ENCODE measurements around the gene SHKBP1.

Gene SHKBP1

DNA sequence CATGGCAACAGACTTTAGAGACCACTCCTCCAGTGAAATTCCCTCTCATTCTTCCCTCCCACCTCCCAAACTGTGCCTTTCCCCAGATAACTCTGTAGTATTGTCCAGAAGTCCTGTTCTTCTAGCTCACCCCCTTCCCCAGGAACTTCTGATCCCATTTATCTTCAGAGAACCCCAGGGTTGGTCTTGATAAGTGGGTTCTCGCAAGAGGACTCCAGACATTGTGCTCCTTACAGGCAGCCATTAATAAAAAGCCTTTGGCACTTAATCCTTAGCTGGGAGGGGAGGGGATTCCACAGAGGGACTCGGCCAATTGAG lies 26.4 kb downstream of the SHKBP1 start:
- DNase-seq (ENCODE audit: low spot score), result no peak

DNA sequence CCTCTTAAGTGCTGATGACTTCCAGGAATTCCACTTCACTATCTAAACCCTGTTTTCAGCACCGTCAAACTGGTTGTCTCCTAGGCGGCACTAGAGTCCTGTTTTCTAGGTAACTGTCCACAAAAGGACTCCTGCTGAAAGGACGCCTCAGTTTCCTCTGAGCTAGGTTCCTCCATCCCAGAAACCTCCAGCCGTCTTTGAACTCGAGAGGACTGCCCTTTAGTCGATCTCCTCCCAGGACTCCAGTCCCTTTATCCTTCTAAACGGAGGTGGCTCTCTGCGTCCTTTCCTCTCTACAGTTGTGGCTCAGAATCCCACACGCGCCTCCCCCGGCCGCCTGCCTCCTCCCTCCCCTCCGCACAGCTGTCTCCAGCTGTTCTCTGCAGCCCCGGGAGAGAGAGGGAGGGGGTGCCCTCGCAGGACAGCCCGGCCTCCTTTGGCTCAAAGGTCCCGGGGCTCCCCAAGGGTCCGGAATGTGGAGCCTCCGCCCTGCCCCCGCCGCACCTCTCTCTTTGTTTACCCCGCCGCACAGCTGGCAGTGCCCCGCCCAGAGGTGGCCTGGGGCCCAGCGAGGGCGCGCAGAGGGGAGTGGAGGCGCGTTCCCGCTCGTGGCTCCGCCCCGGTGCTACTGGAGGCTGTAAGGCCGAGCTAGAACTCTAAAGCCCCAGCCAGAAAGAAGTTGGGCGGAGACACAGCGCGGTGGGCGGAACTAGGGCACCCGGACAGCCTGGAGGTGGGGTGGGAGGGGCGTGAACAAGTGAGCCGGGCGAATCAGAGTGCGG lies 26.9 kb downstream of the SHKBP1 start:
- DNase-seq (ENCODE audit: low spot score), result peak; percentile 97

DNA sequence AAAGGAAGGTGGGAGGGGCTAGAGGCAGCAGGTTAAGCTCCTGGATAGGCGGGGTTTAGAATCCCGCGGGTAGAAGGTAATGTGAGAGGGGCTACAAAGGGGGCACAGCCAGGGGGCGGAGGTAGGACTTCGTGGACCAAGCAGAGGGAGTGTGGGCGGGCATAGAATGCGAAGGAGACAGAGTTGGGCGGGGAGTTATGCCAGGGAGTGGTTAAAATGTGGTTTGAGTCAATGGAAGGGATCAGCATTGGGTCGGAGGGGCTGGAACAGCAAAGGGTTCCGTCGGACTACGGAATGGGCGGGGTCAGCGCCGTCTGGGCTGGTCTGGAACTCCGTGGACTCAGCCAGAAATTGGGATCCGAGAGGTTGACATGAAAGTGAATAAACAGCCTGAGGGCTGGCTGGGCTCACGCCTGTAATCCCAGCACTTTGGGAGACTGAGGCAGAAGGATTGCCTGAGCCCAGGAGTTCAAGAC lies 27.5 kb downstream of the SHKBP1 start:
- DNase-seq (ENCODE audit: low spot score), result no peak

DNA sequence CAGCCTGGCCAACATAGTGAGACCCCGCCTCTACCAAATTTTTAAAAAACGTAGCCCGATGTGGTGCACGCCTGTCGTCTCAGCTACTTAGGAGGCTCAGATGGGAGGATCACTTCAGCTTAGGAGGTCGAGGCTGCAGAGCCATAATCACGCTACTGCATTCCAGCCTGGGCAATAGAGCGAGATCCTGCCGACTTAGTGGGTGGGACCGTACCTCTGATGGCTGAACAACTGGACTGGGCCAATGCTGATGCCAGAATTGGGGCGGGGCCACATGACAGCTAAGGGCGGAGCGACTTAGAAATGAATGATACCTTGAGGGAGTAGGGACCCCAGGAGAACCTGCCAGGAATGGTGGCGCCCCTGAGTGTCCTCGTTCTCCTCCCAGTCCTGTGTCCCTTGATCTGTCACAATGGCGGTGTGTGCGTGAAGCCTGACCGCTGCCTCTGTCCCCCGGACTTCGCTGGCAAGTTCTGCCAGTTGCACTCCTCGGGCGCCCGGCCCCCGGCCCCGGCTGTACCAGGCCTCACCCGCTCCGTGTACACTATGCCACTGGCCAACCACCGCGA lies 28.1 kb downstream of the SHKBP1 start:
- peak; percentile 13 for DNase-seq (ENCODE audit: low spot score)

DNA sequence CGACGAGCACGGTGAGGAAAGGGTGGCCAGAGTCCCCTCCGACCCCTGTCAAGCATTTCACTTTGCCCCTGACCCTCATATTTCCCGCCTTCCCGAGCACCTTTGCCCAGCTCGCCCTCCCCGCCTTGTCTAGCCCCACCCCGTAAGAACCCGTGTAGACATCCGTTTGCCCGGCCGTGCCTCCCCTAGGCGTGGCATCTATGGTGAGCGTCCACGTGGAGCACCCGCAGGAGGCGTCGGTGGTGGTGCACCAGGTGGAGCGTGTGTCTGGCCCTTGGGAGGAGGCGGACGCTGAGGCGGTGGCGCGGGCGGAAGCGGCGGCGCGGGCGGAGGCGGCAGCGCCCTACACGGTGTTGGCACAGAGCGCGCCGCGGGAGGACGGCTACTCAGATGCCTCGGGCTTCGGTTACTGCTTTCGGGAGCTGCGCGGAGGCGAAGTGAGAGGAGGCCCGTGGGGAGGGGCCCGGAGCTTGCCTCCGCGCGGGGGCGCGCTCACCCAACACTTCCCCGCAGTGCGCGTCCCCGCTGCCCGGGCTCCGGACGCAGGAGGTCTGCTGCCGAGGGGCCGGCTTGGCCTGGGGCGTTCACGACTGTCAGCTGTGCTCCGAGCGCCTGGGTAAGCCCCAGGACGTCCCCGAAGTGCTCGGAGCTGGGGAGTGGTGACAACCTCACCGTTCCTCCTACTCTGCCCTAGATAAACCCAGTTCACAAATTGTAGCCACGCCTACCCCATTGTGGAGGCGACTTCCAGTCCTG lies 28.7 kb downstream of the SHKBP1 start:
- peak; percentile 90 for DNase-seq (ENCODE audit: low spot score)

DNA sequence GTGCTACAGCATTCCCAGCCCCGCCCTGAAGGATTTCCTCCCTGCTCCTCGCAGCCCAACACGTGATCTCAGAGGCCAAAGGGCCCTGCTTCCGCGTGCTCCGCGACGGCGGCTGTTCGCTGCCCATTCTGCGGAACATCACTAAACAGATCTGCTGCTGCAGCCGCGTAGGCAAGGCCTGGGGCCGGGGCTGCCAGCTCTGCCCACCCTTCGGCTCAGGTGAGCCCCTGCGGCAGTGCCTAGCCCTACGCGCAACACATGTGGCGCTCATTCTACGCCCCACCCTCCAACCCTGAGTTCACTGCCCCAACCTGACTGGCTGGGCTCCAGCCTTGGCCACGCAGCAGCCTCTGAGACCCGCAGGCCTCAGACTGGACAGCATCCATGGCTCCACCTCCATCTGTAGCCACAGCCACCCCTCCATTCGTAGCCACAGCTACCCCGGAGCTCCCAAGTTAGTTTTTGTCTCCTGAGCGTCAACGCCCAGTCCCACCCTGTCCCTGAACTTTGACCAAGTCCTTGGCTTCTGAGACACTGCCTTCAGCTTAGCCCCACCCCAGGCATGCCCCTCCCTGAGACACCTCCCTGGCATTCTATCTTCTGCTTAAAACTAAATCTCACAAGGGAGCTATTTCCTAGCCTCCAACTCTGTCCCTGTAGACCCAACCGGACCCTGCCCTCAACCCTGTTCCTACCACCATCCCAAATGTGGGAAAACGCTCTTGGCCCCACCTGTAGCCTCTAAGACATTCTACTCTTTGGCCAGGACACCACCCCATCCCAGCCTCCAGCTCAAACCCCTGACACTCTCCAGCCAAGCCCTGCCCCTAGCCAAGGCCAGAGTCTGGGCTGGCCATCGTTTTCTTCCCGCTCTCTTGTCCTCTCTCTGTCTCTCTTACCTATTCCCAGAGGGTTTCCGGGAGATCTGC lies 30.9 kb downstream of the SHKBP1 start:
- DNase-seq (ENCODE audit: low spot score), result no peak

DNA sequence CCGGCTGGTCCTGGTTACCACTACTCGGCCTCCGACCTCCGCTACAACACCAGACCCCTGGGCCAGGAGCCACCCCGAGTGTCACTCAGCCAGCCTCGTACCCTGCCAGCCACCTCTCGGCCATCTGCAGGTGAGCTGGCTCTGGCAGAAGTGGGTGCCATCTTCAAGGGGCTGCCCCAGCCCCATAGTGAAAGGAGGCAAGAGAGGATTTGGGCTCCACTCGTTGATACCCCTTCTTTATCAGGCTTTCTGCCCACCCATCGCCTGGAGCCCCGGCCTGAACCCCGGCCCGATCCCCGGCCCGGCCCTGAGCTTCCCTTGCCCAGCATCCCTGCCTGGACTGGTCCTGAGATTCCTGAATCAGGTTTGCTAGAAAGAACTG lies 31.6 kb downstream of the SHKBP1 start:
- DNase-seq (ENCODE audit: low spot score), result no peak

DNA sequence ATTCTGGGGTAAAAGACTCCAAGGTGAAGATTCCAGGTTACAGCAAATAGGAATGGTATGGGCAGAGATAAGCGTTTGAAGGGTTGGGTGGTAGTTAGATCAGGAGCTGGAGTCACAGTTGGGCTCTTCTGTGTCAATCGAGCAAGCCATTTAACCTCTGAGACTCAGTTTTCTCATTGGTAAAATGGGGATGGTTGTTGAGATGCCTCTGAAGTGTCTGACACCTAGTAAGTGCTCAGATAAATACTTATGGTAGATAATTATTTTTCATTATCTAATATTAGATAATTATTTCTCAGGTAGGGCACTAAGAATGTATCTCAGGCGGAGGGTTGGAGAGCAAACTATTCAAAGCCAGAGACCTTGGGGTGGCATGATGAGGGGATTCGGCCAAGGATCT lies 32.3 kb downstream of the SHKBP1 start:
- DNase-seq (ENCODE audit: low spot score), result no peak

DNA sequence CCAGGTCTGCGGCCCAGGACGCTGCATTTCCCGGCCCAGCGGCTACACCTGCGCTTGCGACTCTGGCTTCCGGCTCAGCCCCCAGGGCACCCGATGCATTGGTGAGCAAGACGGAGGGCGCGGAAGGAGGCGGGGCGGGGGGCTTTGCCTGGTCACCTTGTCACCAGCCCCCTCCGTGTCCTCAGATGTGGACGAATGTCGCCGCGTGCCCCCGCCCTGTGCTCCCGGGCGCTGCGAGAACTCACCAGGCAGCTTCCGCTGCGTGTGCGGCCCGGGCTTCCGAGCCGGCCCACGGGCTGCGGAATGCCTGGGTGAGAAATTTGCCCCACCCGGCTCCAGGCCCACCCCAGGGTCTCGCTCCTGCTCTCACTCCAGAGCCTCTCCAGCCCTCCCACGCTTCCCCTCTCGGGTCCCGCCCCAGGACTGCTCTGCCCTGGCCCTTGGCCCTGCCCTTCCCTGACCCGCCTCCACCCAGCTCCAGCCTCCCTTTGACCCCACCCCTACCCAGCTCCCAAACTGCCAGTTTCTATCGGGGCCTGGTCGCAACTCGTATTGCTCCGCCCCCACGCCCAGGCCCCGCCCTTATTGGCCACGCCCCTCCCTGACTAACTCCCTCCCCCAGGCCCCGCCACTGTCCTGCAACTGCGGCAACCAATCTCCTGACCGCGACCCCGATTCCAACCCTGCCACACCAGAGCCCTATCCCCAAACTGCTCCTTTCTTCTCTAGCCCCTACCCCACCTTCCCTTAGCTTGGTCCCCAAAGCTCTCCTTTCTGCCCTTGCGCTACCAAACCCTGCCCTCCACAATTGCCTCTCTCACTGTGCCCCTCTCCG lies 33.1 kb downstream of the SHKBP1 start:
- DNase-seq (ENCODE audit: low spot score), result peak; percentile 84

DNA sequence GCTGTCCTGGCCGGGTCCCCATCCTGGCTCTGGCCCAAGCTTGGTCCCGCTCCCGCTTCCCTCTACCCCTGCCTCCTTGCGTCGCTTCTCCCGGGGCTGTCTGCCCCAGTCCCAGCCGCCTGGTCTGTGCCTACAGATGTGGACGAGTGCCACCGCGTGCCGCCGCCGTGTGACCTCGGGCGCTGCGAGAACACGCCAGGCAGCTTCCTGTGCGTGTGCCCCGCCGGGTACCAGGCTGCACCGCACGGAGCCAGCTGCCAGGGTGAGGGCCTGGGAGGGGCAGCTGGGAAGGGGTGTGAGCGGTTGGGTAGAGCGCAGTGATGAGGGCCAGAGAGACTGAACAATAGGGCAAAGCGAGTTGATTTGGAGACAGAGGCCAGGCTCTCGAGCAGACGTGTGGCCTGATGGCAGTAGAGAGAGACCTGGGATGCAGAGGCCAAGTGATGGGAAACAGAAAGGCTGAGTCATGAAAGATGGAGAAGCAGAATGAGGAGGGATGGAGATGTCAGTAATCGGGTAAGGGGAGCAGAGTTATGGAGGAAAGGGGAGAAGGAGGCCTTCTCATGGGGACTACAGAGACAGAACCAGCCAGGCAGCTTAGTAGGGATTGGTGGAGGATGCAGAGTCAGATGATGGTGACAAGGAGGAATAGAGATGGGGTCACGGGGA lies 33.9 kb downstream of the SHKBP1 start:
- DNase-seq (ENCODE audit: low spot score), result no peak

DNA sequence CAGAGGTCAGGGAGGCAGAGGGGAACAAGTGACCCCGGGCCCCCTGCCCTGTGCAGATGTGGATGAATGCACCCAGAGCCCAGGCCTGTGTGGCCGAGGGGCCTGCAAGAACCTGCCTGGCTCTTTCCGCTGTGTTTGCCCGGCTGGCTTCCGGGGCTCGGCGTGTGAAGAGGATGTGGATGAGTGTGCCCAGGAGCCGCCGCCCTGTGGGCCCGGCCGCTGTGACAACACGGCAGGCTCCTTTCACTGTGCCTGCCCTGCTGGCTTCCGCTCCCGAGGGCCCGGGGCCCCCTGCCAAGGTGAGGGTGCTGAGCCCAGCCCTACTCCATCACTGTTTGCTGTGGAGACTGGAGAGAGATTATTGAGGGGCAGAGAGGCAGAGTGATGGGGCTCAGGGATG lies 34.4 kb downstream of the SHKBP1 start:
- DNase-seq (ENCODE audit: low spot score), result no peak

DNA sequence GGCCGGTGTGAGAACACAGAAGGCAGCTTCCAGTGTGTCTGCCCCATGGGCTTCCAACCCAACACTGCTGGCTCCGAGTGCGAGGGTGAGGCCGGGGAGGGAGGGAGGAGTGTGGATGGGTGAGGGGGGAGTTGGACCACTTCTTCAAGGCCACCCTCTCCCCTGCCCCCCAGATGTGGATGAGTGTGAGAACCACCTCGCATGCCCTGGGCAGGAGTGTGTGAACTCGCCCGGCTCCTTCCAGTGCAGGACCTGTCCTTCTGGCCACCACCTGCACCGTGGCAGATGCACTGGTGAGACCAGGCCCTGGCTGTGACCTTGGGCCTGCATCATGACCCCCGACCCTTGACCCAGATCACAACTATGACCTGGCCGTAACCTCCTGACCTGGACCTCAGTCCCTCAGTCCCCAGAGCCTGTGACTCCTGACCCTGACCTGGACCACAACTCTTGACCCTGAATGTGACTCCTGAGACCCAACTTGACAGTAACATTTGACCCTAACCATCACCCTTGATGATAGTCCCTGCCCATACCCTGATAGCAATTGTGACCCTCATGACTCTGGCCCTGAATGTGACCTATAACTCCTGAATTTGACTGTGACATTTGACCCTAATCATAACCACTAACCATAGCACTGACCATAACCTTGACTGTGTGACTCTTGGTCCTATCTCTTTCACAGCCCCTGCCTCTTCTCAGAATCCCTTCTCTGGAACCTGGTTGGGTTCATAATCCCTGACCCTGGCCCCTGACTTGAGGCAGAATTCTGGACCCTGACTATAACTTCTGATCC lies 35.4 kb downstream of the SHKBP1 start:
- no peak for DNase-seq (ENCODE audit: low spot score)

DNA sequence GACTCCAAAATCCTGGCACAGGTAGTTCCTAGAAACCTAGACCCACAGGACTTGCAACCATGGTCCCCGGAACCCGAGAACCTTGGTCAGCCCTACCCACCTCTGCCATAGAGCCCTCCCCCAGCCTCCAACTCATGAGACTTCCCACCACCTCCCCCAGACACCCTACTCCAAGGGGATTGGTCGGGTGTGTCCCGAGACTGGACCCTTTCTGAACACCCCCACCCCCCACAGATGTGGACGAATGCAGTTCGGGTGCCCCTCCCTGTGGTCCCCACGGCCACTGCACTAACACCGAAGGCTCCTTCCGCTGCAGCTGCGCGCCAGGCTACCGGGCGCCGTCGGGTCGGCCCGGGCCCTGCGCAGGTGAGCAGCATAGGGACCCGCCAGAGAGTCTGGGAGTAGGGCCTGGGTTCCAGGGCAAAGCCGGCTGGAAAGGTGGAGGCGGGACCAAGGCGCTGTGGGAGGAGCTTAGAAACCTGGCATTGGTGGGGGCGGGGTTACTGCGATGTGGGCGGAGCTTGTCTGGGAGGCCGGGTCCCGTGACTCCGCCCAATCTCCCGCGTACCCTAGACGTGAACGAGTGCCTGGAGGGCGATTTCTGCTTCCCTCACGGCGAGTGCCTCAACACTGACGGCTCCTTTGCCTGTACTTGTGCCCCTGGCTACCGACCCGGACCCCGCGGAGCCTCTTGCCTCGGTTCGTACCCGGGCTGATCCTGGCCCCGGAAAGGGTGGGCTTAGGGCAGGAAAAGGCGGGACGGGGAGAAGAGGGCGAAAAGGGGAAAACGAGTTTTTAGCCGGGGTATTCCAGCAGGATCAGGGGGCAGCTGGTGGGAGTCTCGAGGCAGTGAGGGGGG lies 36.4 kb downstream of the SHKBP1 start:
- DNase-seq (ENCODE audit: low spot score), result no peak

DNA sequence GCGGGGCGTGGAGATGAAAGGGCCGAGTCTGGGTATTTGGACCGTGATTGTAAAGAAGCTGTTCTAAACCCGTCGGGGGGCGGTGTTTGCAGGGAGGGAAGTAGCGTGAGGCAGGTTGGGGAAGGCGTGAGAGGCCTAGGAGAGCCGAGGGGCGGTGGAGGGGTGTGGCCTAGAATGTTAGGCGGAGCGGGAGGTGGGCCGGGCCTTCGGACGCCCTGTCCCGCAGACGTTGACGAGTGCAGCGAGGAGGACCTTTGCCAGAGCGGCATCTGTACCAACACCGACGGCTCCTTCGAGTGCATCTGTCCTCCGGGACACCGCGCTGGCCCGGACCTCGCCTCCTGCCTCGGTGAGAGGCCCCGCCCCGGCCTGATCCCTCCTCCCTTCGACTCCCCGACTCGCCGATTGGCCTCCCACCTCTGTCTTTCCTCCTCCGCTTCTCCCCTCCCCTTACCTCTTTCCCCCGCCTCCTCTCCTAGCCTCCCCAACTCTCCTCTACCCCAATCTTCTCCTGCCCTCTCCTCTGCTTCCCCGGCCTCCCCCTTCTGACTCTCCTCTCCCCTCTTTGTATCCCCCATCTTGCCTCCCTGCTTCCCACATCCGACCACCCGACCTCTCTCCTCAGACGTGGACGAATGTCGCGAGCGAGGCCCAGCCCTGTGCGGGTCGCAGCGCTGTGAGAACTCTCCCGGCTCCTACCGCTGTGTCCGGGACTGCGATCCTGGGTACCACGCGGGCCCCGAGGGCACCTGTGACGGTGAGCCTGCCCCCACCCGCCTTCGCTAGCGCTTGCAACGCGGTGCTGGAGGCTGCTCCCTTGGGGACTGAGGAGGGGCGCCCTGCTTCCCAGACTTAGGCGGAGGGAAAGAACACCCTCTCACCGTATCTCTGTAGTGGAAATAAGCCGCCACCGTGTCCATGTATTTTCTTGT lies 37.3 kb downstream of the SHKBP1 start:
- peak; percentile 10 for DNase-seq (ENCODE audit: low spot score)

DNA sequence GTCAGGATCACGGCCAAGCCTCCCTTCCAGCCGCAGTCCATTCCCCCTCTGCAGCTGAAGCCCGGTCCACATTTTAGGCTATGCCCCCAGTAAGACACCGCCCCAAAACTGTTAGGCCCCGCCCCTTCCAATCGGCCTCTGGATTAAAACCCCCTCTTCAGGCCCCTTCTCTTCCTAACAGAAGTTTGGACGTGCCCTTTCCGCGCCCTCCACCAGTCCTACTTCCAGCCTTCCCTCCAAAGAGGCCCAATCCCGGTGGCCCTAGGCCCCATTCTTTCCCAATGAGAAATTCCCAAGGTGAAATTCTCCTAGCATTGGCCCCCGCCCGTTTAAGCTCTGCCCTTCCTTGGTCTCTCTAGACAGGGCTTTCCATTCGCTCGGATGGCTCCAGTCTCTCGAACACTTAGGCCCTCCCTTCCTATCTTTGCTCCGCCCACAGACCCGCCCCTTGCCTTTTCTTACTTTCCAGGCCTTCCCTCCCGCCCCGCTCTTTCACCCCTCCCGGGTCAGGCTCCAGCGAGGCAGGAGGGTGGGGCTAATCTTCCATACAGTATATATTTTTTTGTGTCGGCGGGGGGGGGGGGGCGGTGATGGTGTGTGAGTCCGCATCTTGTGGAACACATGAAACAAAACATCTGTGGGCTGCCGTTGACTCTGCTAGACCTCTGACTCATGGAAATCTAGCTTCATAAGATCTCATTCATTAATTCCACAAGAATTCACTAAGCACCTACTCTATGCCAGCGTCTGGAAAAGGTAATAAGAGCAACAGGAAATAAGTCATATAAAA lies 38.1 kb downstream of the SHKBP1 start:
- peak; percentile 70 for DNase-seq (ENCODE audit: low spot score)

DNA sequence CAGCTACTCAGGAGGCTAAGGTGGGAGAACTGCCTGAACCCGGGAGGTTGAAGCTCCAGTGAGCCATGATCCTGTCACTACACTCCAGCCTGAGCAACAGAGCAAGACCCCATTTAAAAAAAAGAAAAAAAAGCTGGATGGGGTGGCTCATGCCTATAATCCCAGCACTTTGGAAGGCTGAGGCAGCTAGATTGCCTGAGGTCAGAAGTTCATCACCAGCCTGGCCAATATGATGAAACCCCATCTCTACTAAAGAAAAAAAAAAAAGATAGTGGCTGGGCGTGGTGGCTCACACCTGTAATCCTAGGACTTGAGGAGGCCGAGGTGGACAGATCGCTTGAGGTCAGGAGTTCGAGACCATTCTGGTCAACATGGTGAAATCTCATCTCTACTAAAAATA lies 39.5 kb downstream of the SHKBP1 start:
- DNase-seq (ENCODE audit: low spot score), result no peak

DNA sequence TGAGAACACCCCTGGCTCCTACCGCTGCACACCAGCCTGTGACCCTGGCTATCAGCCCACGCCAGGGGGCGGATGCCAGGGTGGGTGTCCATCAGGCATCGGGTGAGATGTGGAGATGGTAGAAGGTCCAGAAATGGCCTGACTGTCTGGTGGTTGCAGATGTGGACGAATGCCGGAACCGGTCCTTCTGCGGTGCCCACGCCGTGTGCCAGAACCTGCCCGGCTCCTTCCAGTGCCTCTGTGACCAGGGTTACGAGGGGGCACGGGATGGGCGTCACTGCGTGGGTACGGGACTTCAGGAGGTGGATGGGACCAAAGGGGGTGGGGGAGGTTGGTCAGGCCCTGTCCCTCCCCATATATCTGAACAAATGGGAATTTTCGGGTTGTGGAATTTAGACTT lies 40.3 kb downstream of the SHKBP1 start:
- no peak for DNase-seq (ENCODE audit: low spot score)
